Thoracic aorta (tissue), 2 donors: ENCODE measurements around the gene PTPRE. TPM values are rescaled to one million over a fixed set of nuclear protein-coding genes. Genes with fewer than 3 reads are reported as not detected.

Source experiments
- ATAC-seq: fragments of 150-250 bp; one replicate; pipeline ENCODE4 v1.8.0; 2017; ENCODE audit warnings: low read depth; ENCODE audit not compliant: insufficient number of reproducible peaks, low FRiP score
- DNase-seq: peaks from one replicate; pipeline ENCODE4 v3.0.0-alpha.2; 2020; ENCODE audit warnings: low spot score
- H3K27ac ChIP-seq, 2 donors: fragments of 200-600 bp; sonication (generic); 1 replicate in 1 of 2; 2 replicates in 1 of 2; pipeline ENCODE4 v1.5.1; 2016; ENCODE audit warnings: mild to moderate bottlenecking in 2 of 2, moderate library complexity in 2 of 2
- H3K27me3 ChIP-seq: fragments of 200-600 bp; sonication (generic); replicated peaks from 2 replicates; pipeline ENCODE4 v1.6.0; 2016; ENCODE audit warnings: mild to moderate bottlenecking; ENCODE audit not compliant: insufficient read depth
- H3K36me3 ChIP-seq: fragments of 200-600 bp; sonication (generic); one replicate; pipeline ENCODE4 v1.5.1; 2016
- H3K4me1 ChIP-seq, 2 donors: fragments of 200-600 bp; sonication (generic); 1 replicate in 1 of 2; 2 replicates in 1 of 2; pipeline versions ENCODE4 v1.5.1 to v1.6.0; 2016; ENCODE audit warnings: low read depth in 2 of 2, mild to moderate bottlenecking in 1 of 2; ENCODE audit not compliant: control insufficient read depth in 1 of 2
- H3K4me3 ChIP-seq: fragments of 200-600 bp; sonication (generic); 2 replicates; pipeline ENCODE4 v1.5.1; 2016; ENCODE audit warnings: mild to moderate bottlenecking
- H3K9me3 ChIP-seq: fragments of 200-600 bp; sonication (generic); 2 replicates; pipeline ENCODE4 v1.5.1; 2016
- total RNA-seq, 2 donors: library from RNA; depleted of rRNA; stranded (reverse); fragments of >200 nt; gene quantifications; one replicate each; pipeline versions ENCODE4 v1.1.0 to v1.2.3, GENCODE V29; 2016
- TF ChIP-seq, protein P1 (sequence below): fragments of 200-600 bp; sonication (generic); IDR thresholded peaks from one replicate; pipeline ENCODE4 v1.5.1; 2019; ENCODE audit warnings: antibody characterized with exemption

PTPRE gene
- total RNA-seq, 2 donors from 2014 or later: 41.9 to 45.1 TPM

- H3K9me3 ChIP-seq: no peaks in the 10 kb centered on the region
- peaks cover 0 to 10% of the 10 kb centered on the region in 2 donors for H3K4me1 ChIP-seq
- H3K27me3 ChIP-seq: no peaks in the 10 kb centered on the region
- no peak overlapping the region for H3K27ac ChIP-seq
- H3K36me3 ChIP-seq: no peaks in the 10 kb centered on the region
- TF ChIP-seq, protein P1, sequence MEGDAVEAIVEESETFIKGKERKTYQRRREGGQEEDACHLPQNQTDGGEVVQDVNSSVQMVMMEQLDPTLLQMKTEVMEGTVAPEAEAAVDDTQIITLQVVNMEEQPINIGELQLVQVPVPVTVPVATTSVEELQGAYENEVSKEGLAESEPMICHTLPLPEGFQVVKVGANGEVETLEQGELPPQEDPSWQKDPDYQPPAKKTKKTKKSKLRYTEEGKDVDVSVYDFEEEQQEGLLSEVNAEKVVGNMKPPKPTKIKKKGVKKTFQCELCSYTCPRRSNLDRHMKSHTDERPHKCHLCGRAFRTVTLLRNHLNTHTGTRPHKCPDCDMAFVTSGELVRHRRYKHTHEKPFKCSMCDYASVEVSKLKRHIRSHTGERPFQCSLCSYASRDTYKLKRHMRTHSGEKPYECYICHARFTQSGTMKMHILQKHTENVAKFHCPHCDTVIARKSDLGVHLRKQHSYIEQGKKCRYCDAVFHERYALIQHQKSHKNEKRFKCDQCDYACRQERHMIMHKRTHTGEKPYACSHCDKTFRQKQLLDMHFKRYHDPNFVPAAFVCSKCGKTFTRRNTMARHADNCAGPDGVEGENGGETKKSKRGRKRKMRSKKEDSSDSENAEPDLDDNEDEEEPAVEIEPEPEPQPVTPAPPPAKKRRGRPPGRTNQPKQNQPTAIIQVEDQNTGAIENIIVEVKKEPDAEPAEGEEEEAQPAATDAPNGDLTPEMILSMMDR: no peak
- ATAC-seq (no peak), DNase-seq (no peak)
- H3K4me3 ChIP-seq: no peak overlapping the region
Observed at GRCh38 chr10:128022261-128023196, 115.6 kb downstream of the PTPRE start.

- ATAC-seq (no peak), DNase-seq (no peak)
- Histone ChIP-seq H3K4me1 (no peaks in the 10 kb centered on the region), H3K27ac (no peak overlapping the region), H3K9me3 (no peaks in the 10 kb centered on the region), H3K4me3 (no peak overlapping the region), H3K27me3 (no peaks in the 10 kb centered on the region), H3K36me3 (no peaks in the 10 kb centered on the region)
- TF ChIP-seq, protein P1: no peak
Observed at GRCh38 chr10:128024426-128024825, 117.5 kb downstream of the PTPRE start.

DNA sequence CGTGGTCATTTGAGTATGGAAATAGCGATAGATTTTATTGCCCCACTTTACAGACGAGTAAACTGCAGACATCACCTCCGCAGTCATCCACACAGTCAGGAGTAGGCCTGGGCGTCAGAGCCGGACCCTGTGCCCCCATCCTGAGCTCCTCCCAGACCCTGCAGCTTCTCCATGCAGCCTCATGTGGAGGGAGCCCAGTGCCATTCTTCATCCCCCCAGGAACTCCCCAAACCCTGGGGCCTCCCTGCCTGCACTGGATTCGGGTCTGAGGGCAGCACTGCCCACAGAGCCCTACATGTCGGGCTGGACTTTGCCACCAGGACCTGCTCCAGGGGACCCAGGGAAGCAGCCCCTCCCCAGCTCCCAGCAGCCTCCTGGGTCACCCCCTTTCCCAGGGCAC lies 118.5 kb downstream of the PTPRE start:
- Histone ChIP-seq H3K27me3 (no peaks in the 10 kb centered on the region), H3K4me1 (no peaks in the 10 kb centered on the region), H3K4me3 (no peak overlapping the region), H3K9me3 (no peaks in the 10 kb centered on the region), H3K27ac (no peak overlapping the region), H3K36me3 (no peaks in the 10 kb centered on the region)
- no peak for ATAC-seq
- TF ChIP-seq, protein P1: no peak
- no peak for DNase-seq

- Histone ChIP-seq H3K4me3 (no peak overlapping the region), H3K36me3 (no peaks in the 10 kb centered on the region), H3K27me3 (no peaks in the 10 kb centered on the region), H3K4me1 (no peaks in the 10 kb centered on the region), H3K27ac (no peak overlapping the region), H3K9me3 (no peaks in the 10 kb centered on the region)
- TF ChIP-seq, protein P1: no peak
- ATAC-seq (no peak), DNase-seq (no peak)
Observed at GRCh38 chr10:128025951-128026350, 119.0 kb downstream of the PTPRE start.

DNA sequence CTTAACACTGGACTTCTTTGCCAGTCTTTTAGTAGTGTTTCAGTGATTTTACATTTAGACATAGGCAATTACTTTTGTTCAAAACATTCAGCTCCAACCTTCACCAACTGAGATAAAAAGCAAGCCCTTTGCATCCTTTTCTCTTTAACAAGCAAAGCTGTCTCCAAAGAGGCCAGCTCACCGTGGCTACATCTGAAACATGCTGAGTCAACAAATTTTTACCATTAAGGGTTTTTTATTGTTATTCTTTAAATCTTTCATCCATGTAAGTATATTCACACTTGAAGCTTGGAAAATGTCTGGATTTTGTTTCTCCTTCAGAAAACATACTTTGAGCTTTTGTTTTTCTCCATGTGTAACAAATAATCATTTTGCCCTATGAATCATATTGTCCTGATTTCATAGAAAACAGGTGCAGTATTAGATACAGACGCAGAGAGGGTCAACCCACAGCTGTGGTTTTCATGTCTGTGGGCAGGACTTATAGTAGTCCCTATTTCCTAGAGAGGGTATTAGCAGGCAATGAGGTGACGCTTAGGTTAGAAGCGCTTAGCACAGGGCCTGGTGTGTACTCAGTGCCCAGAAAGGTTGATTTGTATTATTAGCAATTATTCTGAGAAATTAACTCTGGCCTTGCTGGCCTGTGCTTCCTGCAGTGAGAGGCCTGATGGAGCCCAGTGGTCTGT lies 119.9 kb downstream of the PTPRE start:
- Histone ChIP-seq H3K9me3 (no peaks in the 10 kb centered on the region), H3K27me3 (no peaks in the 10 kb centered on the region), H3K36me3 (no peaks in the 10 kb centered on the region), H3K4me3 (no peak overlapping the region), H3K27ac (no peak overlapping the region), H3K4me1 (no peaks in the 10 kb centered on the region)
- no peak for ATAC-seq
- TF ChIP-seq, protein P1: no peak
- DNase-seq: no peak
